HCT116 (cell line): ENCODE measurements around the gene LTBR. TPM values are rescaled to one million over a fixed set of nuclear protein-coding genes. Genes with fewer than 3 reads are reported as not detected.

Experiments used
- ATAC-seq: fragments of 200-7000 bp; cut with Tn5 transposase; 2 replicates; pipeline ENCODE4 v1.9.1; 2020; ENCODE audit warnings: mild to moderate bottlenecking, moderate library complexity
- BruUV-seq: library from RNA; stranded (reverse); fragments of 400-500 nt; replicated peaks from 2 replicates; lab custom pipeline; 2021; lab: Mats Ljungman, UMichigan
- CTCF ChIA-PET: fragments of 300-600 bp; sonication (Branson Sonifier 250); formaldehyde crosslinking; loops from one replicate; lab custom pipeline; 2021; ENCODE audit warnings: antibody characterized with exemption; lab: Charles Lee
- POLR2A ChIA-PET: fragments of 300-600, 350-600 bp; sonication (Branson Sonifier 250); formaldehyde crosslinking; loops from one replicate; lab custom pipeline; 2021; ENCODE audit warnings: antibody characterized with exemption; lab: Charles Lee
- RAD21 ChIA-PET, 2 experiments: fragments of 300-600 bp; sonication (Branson Sonifier 250); formaldehyde crosslinking; loops; one replicate each; lab custom pipeline; 2023; ENCODE audit warnings: low total read pairs in 2 of 2; ENCODE audit not compliant: uncharacterized antibody in 2 of 2, unreplicated experiment in 2 of 2, low non-redundant PET in 1 of 2; lab: Charles Lee
- DNase-seq: peaks from one replicate; pipeline ENCODE4 v3.0.0-alpha.2; 2010; ENCODE audit warnings: low read depth, low spot score
- H2AFZ ChIP-seq: fragments of 200-600 bp; shearing (Covaris generic), sonication (generic); 2 replicates; pipeline ENCODE4 v1.6.1; 2017; ENCODE audit warnings: low read depth, mixed run types, mixed read lengths, antibody characterized with exemption, low read length; ENCODE audit not compliant: poor library complexity, severe bottlenecking
- H3K27ac ChIP-seq: 2 replicates; pipeline ENCODE4 v1.5.1; 2012; ENCODE audit warnings: low read depth, low read length
- H3K27me3 ChIP-seq: fragments of 200-600 bp; sonication (generic); 2 replicates; pipeline ENCODE4 v1.6.1; 2016; ENCODE audit warnings: mixed run types, low read length, mixed read lengths; ENCODE audit not compliant: insufficient read depth
- H3K36me3 ChIP-seq, 2 experiments: fragments of 200-500 bp in 1 of 2; fragments of 200-600 bp in 1 of 2; sonication (Bioruptor generic) in 1 of 2; sonication (generic) in 1 of 2; 2 replicates each; pipeline versions ENCODE4 v1.5.1 to v1.6.1; 2014 to 2016; ENCODE audit warnings: low read length in 2 of 2, inconsistent platforms in 1 of 2, mixed read lengths in 1 of 2, mixed run types in 1 of 2; ENCODE audit not compliant: insufficient read depth in 2 of 2, control insufficient read depth in 1 of 2
- H3K4me1 ChIP-seq, 2 experiments: fragments of 200-600 bp in 1 of 2; sonication (generic) in 1 of 2; 2 replicates each; pipeline versions ENCODE4 v1.5.1 to v1.6.1; 2012 to 2017; ENCODE audit warnings: low read length in 2 of 2, inconsistent platforms in 1 of 2, mild to moderate bottlenecking in 1 of 2, mixed read lengths in 1 of 2, mixed run types in 1 of 2, moderate library complexity in 1 of 2; ENCODE audit not compliant: insufficient read depth in 2 of 2, control insufficient read depth in 1 of 2
- H3K4me2 ChIP-seq: fragments of 200-600 bp; sonication (generic); 2 replicates; pipeline ENCODE4 v1.6.1; 2017; ENCODE audit warnings: mixed run types, low read length, mixed read lengths
- H3K4me3 ChIP-seq, 2 experiments: fragments of 200-600 bp in 1 of 2; sonication (generic) in 1 of 2; replicated peaks in 1 of 2; 2 replicates each; pipeline ENCODE4 v1.5.1; 2011 to 2016; ENCODE audit warnings: low read length in 2 of 2, control low read depth in 1 of 2, low read depth in 1 of 2, mild to moderate bottlenecking in 1 of 2, mixed read lengths in 1 of 2, mixed run types in 1 of 2
- H3K79me2 ChIP-seq: fragments of 200-600 bp; sonication (generic); 2 replicates; pipeline ENCODE4 v1.6.1; 2017; ENCODE audit warnings: mild to moderate bottlenecking, mixed run types, low read length, moderate library complexity, mixed read lengths; ENCODE audit not compliant: insufficient read depth
- H3K9ac ChIP-seq: fragments of 200-600 bp; sonication (generic); 2 replicates; pipeline ENCODE4 v1.6.1; 2016; ENCODE audit warnings: low read length, mixed read lengths
- H3K9me2 ChIP-seq: fragments of 200-600 bp; sonication (generic), shearing (Covaris generic); 2 replicates; pipeline ENCODE4 v1.6.1; 2017; ENCODE audit warnings: mixed run types, mild to moderate bottlenecking, moderate library complexity; ENCODE audit not compliant: insufficient read depth
- H3K9me3 ChIP-seq, 2 experiments: fragments of 200-500 bp in 1 of 2; fragments of 200-600 bp in 1 of 2; sonication (Bioruptor generic) in 1 of 2; sonication (generic) in 1 of 2; 2 replicates each; pipeline ENCODE4 v1.6.1; 2014 to 2017; ENCODE audit warnings: low read length in 2 of 2, mixed read lengths in 2 of 2, inconsistent platforms in 1 of 2, low read depth in 1 of 2, mild to moderate bottlenecking in 1 of 2, mixed run types in 1 of 2, moderate library complexity in 1 of 2; ENCODE audit not compliant: control insufficient read depth in 1 of 2, insufficient read depth in 1 of 2
- H4K20me1 ChIP-seq: fragments of 200-600 bp; sonication (generic), shearing (Covaris generic); 2 replicates; pipeline ENCODE4 v1.6.1; 2017; ENCODE audit warnings: mixed run types, mild to moderate bottlenecking, moderate library complexity; ENCODE audit not compliant: insufficient read depth
- CBX3 ChIP-seq: IDR thresholded peaks from 2 replicates; pipeline ENCODE4 v1.6.1; 2012; ENCODE audit warnings: low read depth
- ELF1 ChIP-seq: IDR thresholded peaks from 2 replicates; pipeline ENCODE4 v1.6.1; 2012; ENCODE audit warnings: low read depth, borderline replicate concordance
- EZH2 ChIP-seq: fragments of 200-600 bp; sonication (generic); IDR thresholded peaks from 2 replicates; pipeline ENCODE4 v1.6.1; 2017; ENCODE audit warnings: antibody characterized with exemption, mixed run types
- FOSL1 ChIP-seq: IDR thresholded peaks from 2 replicates; pipeline ENCODE4 v1.6.1; 2012; ENCODE audit warnings: low read depth
- RAD21 ChIP-seq: IDR thresholded peaks from 2 replicates; pipeline ENCODE4 v1.6.1; 2012; ENCODE audit warnings: low read depth, mild to moderate bottlenecking
- SRF ChIP-seq: IDR thresholded peaks from 2 replicates; pipeline ENCODE4 v1.6.1; 2012; ENCODE audit warnings: low read depth
- ZFX ChIP-seq: fragments of 450-650 bp; IDR thresholded peaks from 2 replicates; pipeline ENCODE4 v1.6.1; 2017
- intact Hi-C: fragments of 100-400 bp; cut with micrococcal nuclease; formaldehyde crosslinking; loops from 2 replicates; pipeline ENCODE4 v1.10.0; 2022
- total RNA-seq: library from RNA; stranded (reverse); gene quantifications from one replicate; pipeline ENCODE4 v1.2.1, GENCODE V29; 2021; ENCODE audit not compliant: unreplicated experiment
- TF ChIP-seq, protein P1 (sequence below): IDR thresholded peaks from 2 replicates; pipeline ENCODE4 v1.6.1; 2012; ENCODE audit warnings: low read depth
- TF ChIP-seq, protein P2 (sequence below): IDR thresholded peaks from 2 replicates; pipeline ENCODE4 v1.6.1; 2012

LTBR gene
- total RNA-seq, 1 experiment from 2014 or later = 128 TPM

DNA sequence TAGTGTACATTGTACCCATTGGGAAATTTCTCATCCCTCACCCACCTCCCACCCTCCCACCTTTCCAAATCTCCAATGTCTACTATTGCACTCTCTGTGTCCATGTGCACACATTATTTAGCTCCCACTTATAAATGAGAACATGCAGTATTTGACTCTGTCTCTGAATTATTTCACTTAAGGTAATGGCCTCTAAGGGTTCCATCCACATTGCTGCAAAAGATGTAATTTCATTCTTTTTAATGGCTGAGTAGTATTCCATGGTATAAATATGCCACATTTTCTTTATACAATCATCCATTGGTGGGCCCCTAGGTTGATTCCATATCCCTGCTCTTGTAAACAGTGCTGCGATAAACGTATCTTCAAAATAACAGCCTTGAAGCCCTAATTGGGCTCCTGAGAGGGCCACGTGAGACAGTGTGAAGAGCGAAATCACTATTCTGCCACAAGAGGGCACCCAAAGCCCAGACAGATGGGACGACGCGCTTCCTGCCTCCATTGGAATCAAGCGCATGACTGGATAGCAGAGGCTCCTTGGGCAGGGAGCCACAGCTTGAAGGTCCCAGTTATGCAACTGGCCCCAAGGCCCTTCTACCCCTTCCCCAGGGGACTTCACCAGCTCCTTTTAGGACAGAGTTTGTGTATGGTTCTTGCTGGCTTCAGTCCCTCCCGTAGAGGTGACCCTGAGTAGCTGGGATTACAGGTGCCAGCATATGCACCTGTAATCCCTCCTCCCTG lies 39.5 kb downstream of the LTBR start (continued):
- TF ChIP-seq, protein P1, sequence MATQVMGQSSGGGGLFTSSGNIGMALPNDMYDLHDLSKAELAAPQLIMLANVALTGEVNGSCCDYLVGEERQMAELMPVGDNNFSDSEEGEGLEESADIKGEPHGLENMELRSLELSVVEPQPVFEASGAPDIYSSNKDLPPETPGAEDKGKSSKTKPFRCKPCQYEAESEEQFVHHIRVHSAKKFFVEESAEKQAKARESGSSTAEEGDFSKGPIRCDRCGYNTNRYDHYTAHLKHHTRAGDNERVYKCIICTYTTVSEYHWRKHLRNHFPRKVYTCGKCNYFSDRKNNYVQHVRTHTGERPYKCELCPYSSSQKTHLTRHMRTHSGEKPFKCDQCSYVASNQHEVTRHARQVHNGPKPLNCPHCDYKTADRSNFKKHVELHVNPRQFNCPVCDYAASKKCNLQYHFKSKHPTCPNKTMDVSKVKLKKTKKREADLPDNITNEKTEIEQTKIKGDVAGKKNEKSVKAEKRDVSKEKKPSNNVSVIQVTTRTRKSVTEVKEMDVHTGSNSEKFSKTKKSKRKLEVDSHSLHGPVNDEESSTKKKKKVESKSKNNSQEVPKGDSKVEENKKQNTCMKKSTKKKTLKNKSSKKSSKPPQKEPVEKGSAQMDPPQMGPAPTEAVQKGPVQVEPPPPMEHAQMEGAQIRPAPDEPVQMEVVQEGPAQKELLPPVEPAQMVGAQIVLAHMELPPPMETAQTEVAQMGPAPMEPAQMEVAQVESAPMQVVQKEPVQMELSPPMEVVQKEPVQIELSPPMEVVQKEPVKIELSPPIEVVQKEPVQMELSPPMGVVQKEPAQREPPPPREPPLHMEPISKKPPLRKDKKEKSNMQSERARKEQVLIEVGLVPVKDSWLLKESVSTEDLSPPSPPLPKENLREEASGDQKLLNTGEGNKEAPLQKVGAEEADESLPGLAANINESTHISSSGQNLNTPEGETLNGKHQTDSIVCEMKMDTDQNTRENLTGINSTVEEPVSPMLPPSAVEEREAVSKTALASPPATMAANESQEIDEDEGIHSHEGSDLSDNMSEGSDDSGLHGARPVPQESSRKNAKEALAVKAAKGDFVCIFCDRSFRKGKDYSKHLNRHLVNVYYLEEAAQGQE = no peak
- TF ChIP-seq SRF (no peak), RAD21 (peak; percentile 97), ZFX (no peak), ELF1 (no peak), FOSL1 (no peak)

DNA sequence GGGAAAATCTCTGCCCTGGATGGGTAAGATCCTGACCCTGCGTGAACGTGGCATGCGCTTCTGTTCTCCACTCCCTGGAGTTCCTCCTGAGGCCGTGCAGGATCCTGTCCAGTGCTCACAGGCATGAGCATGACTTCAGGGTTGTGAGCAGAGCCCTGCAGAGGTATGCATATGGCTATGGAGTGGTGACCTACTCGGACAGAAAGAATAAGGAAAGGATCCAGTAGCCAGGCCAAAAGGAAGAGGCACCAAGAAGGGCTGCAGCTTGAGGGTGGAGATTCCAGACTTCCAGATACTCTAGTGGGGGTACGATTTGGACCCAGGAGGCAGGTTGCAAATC lies 40.0 kb downstream of the LTBR start:
- intact Hi-C loops = no loop called here
- H2AFZ ChIP-seq = peak overlapping the region; percentile 26
- H3K9me3 ChIP-seq = no peaks in the 10 kb centered on the region
- ChIA-PET CTCF (interaction anchor here (1.1 to 5.3 kb wide), 6 partner anchors 10 to 116 kb away, joined by 3 to 46 read pairs (median 4); no protein-coding TSS in a partner anchor), RAD21 (interaction anchor here (1.9 to 2.2 kb wide), 2 partner anchors 41 kb away, joined by 8 to 9 read pairs; no protein-coding TSS in a partner anchor), POLR2A (interaction anchor here (0.6 to 1.9 kb wide), 2 partner anchors 19 to 115 kb away, joined by 3 to 6 read pairs; no protein-coding TSS in a partner anchor)
- no peaks in the 10 kb centered on the region for H3K36me3 ChIP-seq
- H3K9ac ChIP-seq = no peak overlapping the region
- no peaks in the 10 kb centered on the region for H3K27me3 ChIP-seq
- DNase-seq = no peak
- TF ChIP-seq RAD21 = no peak
- no peak for TF ChIP-seq CBX3
- TF ChIP-seq, protein P2, sequence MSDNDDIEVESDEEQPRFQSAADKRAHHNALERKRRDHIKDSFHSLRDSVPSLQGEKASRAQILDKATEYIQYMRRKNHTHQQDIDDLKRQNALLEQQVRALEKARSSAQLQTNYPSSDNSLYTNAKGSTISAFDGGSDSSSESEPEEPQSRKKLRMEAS = no peak
- no peak for TF ChIP-seq ELF1
- TF ChIP-seq EZH2 = no peak
- no peak for ATAC-seq
- no peak overlapping the region for H3K4me3 ChIP-seq
- no peak overlapping the region for H3K27ac ChIP-seq
- no peaks in the 10 kb centered on the region for H4K20me1 ChIP-seq
- 0 out of 2 replicates have a peak overlapping the region, but pooled peaks have one; percentile 12 for H3K4me2 ChIP-seq
- H3K9me2 ChIP-seq = no peaks in the 10 kb centered on the region
- H3K4me1 ChIP-seq = peaks cover 4 to 20% of the 10 kb centered on the region in 2 experiments; a peak in 3 of 4 replicates
- no peaks in the 10 kb centered on the region for H3K79me2 ChIP-seq
- BruUV-seq = no TSS peak
